ENCODE data around the gene PAK5.

- TF ChIP-seq CTCF (IDR thresholded peaks at IDR 0.05), result no peak
- no peak for TF ChIP-seq POLR2A (IDR thresholded peaks at IDR 0.05)
These were observed 264.1 kb downstream of the PAK5 start for GRCh38 chr20:9574776-9575175.
